GM19463 (cell line): ENCODE measurements around the gene ZXDA.
"Not testable (repeated sequence)": the region's sequence is repeated elsewhere in the genome, so short reads cannot be mapped to it uniquely, and the experiment has no call there.

Experiments
- ATAC-seq: cut with Tn5 transposase; IDR thresholded peaks from one replicate; pipeline ENCODE4 v1.9.1; 2021; ENCODE audit warnings: mild to moderate bottlenecking, moderate library complexity; ENCODE audit not compliant: unreplicated experiment

The ZXDA gene, protein sequence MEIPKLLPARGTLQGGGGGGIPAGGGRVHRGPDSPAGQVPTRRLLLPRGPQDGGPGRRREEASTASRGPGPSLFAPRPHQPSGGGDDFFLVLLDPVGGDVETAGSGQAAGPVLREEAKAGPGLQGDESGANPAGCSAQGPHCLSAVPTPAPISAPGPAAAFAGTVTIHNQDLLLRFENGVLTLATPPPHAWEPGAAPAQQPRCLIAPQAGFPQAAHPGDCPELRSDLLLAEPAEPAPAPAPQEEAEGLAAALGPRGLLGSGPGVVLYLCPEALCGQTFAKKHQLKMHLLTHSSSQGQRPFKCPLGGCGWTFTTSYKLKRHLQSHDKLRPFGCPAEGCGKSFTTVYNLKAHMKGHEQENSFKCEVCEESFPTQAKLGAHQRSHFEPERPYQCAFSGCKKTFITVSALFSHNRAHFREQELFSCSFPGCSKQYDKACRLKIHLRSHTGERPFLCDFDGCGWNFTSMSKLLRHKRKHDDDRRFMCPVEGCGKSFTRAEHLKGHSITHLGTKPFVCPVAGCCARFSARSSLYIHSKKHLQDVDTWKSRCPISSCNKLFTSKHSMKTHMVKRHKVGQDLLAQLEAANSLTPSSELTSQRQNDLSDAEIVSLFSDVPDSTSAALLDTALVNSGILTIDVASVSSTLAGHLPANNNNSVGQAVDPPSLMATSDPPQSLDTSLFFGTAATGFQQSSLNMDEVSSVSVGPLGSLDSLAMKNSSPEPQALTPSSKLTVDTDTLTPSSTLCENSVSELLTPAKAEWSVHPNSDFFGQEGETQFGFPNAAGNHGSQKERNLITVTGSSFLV

DNA sequence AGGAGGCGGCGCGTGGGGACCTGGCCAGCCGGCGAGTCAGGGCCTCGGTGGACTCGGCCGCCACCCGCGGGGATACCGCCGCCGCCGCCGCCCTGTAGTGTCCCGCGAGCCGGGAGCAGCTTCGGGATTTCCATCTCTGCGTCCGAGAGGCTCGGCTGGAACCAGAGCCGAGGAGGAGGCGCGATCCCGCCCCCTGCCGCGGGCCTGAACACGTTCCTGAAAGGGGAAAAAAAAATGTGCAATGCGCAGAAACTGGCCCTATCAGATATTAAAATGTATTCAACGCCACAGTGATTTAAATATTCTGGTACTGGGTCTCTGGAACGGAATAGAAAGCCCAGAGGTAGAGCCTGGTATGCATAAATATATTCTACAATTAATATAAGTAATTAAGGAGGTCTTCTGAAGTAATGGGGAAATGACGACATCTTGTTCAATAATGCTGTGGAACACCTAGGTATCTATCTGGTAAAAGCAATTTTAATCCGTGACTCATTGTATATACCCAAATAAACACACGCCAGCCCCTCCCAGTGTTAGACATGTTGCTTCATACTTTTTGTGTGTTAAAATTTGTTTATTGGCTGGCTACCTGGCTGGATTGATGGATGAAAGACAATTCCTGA is at the start of gene ZXDA:
TSS of gene ZXDA (minus strand) at position 172 of the 626 bp plus-strand sequence. CDS start at position 134, 38 bp downstream.
- ATAC-seq: peak; percentile 51

DNA sequence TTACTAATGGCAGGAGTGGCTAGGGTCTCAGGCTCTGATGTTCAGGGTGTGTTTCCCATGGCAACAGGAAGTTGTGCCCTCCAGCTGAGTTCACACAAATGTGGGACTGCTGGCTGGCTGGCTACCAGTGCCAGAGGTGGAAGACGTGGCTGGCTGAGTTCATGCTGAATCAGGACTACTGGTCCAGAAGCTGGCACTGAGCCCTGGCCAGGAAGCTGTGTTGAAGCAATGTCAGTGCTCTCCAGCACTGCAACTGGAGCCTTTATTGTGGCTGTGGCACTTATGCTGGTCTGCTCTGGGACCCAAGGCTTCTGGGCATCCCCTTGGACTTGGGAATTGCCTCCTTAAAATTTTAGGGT is 42.0 kb upstream of the ZXDA start:
- no peak for ATAC-seq

DNA sequence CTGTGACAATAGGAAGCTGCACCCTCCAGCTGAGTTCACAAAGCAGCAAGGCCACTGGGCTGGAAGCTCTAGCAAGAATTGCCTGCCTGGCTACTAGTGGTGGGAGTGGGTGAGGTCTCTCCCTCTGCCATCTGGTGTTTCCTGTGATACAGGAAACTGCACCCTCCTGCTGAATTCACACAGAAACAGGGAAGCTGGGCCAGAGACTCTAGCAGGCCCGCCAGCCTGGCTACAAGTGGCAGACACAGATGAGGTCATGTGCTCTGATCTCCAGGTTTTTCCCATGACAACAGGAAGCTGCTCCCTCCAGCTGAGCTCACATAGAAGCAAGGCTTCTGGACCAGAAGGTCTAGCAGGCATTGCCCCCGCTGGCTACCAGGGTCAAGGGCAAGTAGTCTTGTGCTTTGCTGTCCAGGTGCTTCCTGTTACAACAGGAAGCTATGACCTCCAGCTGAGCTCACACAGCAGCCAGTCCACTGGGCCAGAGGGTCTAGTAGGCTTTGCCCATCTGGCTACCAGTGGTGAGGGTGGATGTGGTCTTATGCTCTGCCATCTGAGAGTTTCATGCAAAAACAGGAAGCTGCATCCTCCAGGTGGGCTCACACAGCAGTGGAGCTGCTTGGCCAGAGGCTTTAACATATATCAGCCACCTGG is 41.5 kb upstream of the ZXDA start:
- peak; percentile 54 for ATAC-seq

DNA sequence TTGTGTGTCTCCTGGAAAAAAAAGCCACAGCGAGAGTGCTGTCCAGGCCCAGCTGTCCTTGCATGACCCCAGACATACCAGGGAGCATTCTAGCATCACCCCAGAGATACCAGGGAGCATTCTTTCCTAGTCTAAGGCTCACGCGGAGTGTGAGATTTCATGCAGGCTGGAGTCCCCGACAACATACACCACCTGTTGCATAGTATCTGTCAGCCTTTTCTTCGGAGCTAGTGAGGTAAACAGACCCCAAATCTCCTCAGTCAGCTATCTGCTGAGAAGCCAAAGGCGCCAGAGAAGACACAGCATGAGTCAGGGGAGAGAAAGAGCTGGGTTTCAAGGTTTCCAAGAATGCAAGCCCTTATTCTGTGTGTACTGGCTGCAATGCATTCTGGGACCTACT is 23.1 kb upstream of the ZXDA start:
- ATAC-seq: no peak

DNA sequence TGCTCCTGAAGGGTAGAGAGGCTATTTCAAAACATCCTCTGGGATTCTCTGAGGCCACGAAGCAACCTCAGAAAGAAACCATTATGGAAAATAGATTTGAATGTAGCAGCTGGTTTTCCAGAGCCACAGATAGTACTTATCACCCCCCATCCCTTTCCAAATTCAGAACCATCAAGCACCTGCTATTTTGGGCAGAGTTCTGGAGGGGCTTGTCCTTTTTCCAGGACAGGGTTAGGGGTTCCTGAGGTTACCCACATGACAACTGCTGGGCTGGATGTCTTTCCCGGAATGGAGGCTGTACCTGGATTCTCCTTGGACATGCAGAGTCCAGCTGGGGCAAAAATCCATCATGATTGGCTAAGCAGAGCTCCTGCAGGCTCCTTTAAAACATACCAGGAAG is 22.0 kb upstream of the ZXDA start:
- no peak for ATAC-seq

DNA sequence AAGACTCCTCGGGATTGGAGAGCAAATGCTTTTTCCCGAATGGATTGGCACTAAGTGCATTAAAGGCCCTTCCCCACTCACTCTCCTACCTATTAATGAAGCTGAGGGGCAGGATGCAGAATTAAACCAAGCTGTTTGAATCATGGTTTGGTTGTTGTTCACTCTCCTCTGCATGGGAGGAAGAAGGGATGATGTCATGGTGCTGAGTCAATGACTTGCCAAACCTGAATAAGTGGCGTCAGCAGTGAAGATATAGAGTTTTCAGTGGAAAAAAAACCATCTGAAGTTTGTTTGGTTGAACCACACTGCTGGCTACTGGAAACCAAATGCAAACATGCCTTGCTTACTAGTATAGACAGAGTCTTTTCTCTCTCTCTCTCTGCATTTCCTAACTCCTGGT is 19.8 kb upstream of the ZXDA start:
- no peak for ATAC-seq

DNA sequence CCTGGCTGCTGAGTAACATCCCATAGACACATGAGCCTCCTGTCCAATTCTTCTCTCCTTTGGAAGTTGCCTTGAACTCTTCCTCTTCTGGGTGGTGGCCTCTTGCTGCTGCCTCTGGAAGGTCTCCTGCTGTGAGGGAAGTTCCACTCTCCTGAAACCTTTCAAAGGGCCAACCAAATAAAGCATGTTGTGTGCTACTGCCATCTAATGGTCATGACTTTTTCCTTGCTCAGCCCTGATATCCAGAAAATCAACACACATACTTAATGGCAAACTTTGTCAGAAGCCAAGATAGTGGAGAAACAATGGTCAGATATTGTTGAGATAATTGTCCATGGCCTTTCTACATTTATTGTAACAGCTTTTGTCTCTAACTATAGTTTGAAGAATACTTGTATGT is 19.1 kb upstream of the ZXDA start:
- no peak for ATAC-seq

DNA sequence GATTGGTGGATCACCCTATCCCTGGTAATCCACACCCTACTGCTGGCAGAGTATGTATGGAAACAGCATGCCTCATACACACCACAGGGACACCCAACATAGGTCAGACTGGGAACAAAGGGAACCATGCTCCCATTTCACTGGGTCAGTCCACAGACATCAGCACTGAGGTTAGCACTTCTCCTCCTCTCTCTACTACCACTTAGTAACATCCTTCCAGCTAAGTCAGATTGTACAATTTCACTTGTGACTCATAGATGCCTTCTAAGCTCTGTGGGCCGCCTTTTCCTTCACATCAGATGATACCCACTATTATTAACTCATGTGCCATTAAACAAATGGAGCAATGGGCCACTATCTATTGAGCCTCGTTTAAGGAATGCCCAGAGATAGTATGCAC is 15.5 kb upstream of the ZXDA start:
- no peak for ATAC-seq

DNA sequence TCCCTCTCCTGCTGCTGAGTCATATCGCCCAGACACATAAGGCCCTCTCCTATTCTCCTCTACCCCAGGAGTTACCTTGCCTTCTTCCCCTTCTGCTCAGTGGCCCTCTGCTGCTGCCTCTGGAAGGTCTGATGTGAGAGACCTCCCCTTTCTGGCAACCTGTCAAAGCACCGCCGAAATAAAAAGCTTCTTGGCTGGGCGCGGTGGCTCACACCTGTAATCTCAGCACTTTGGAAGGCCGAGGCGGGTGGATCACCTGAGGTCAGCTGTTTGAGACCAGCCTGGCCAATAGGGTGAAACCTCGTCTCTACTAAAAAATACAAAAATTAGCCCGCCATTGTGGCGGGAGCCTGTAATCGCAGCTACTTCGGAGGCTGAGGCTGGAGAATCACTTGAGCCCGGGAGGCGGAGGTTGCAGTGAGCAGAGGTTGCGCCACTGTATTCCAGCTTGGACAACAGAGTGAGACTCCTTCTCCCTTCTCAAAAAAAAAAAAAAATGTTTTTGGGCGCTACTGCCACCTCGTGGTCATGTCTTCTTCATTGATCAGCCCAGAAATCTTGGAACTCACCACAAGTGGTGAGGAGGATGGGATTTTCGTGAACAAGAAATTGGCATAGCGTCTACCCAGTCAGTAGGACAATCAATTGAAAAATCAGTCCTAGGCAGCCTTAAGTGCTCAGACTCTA is 8.6 kb upstream of the ZXDA start:
- peak; percentile 53 for ATAC-seq

DNA sequence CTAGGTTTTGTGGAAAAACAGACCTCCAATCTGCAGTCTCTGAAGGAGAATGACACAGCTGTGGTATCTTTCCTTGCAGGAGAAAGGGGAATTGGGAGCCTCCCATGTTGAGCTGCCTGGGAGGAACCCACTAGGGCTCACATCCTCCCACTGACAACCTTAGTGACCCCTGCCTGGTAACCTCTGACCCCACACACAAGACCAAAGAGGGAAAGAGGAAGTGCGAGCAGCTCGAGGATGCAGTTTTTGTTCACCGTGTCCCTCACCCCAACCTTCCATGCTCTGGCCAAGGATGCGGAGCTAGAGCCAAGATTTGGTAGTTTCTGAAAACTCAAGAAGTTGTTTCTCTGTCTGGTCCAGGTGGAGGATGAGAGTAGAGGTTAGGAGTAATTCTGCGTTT is 5.4 kb upstream of the ZXDA start:
- ATAC-seq: no peak

DNA sequence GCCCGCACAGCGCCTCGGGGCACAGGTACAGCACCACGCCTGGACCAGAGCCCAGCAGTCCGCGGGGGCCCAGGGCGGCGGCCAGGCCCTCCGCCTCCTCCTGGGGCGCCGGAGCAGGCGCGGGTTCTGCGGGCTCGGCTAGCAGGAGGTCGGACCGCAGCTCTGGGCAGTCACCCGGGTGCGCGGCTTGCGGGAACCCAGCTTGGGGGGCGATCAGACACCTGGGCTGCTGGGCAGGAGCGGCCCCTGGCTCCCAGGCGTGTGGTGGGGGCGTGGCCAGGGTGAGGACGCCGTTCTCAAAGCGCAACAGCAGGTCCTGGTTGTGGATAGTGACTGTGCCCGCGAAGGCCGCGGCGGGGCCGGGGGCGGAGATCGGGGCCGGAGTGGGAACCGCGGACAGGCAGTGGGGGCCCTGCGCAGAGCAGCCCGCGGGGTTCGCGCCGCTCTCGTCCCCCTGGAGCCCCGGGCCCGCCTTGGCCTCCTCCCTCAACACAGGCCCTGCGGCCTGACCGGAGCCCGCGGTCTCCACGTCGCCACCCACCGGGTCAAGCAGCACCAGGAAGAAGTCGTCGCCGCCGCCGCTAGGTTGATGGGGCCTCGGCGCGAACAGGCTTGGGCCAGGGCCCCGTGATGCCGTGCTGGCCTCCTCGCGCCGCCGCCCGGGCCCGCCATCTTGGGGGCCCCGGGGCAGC is 517 bp downstream of the ZXDA start:
- ATAC-seq: peak; percentile 79

DNA sequence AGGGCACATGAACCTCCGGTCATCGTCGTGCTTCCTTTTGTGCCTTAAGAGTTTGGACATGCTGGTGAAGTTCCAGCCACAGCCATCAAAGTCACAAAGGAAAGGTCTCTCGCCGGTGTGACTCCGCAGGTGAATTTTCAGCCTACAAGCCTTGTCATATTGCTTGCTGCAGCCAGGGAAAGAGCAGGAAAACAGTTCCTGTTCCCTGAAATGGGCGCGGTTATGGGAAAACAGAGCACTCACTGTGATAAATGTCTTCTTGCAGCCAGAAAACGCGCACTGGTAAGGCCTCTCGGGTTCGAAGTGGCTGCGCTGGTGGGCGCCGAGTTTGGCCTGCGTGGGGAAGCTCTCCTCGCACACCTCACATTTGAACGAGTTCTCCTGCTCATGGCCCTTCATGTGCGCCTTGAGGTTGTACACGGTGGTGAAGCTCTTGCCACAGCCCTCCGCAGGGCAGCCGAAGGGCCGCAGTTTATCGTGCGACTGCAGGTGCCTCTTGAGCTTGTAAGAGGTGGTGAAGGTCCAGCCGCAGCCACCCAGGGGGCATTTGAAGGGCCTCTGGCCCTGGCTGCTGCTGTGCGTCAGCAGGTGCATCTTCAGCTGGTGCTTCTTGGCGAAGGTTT is 1.2 kb downstream of the ZXDA start:
- not testable (repeated sequence) for ATAC-seq

DNA sequence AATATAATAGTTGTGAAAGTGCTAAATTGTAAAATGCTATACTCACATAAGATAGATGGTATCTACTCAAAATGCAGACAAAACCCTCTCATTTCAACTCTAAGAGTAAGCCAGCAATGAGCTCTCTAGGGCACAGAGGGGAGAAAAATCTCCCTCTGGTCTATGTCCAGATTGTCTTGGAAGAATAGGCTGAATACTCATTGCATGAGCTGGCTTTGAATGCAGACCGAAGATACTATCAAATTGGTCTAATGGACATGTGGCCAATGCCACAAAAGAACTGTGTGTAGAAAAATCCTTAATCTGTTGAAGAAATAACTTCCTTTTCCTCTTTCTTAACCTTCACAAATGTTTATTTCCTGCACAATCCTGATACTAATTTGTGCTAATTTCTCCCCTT is 3.5 kb downstream of the ZXDA start:
- no peak for ATAC-seq

DNA sequence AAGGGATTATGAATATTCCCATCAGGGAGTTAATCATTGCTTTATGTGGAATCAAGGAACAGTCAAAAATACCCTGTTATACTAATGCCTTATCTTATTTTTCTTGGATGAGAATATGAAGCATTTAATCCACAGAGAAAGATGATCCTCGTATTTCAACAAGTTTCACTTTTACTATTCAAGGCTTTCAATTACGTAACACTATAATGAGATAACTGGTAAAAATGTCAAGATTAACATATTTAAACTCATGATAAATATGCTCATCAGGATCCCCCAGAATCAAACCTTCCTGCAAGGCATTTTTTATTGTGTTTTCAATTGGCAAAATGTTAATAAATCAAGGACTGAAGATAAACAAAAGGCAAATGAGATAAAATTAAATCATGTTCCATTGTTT is 5.1 kb downstream of the ZXDA start:
- no peak for ATAC-seq

DNA sequence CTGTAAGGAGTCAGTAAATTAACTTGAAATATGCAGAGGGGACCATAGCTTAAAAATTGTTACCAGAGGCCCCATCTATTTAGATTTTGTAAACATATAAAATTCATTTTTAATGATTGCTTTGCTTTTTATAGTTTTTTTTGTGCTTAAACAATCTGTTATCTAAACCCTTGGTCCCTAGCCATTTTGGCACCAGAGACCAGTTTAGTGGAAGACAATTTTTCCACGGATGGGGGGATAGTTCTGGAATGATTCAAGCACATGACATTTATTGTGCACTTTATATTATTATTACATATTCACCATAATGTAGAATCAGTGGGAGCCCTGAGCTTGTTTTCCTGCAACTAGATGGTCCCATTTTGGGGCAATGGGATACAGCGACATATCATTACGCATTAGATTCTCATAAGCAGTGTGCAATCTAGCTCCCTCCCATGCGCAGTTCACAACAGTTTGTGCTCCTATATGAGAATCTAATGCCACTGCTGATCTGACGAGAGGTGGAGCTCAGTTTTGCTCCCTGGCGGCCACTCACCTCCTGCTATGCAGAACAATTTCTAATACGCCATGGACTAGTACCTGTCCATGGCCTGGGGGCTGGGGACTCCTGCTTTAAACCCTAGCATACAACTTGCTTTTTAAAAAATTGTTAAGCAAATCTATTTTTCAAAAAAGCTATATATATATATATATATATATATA is 5.9 kb downstream of the ZXDA start:
- no peak for ATAC-seq

DNA sequence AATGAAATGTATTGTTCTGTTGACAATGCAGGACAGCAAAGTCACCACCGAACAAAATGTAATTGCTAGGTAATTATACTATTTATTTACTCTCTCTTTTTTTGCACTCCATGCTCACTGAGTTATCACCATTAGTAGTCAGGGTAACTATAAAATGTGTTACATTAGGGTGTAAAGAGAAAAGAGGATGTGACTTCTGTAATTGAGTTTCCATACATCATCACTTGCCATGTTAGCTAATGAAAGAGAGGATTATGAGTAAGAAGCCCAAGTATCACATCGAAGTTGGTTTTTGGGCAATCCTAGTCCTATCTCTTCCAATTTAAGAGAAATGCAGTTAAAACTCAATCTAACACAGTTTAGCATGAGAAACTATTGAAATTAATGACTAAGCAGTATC is 7.6 kb downstream of the ZXDA start:
- ATAC-seq: peak; percentile 46

DNA sequence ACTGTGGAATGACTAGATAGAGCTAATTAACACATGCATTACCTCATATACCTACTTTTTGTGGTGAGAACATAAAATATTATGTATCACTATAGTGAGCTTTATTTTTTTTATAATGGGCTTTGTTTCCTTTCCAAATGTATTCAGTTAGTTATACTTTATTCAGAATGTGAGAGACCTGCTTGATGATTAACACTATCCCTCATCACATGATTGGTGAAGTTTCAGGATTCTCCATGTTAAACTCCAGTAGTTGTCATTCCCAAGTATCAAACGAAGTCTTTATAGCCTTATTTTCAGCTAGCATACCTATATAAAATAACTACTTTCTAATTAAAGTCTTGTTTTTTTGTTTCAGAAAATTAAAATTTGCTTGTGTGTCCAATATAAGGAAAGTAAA is 8.8 kb downstream of the ZXDA start:
- no peak for ATAC-seq

DNA sequence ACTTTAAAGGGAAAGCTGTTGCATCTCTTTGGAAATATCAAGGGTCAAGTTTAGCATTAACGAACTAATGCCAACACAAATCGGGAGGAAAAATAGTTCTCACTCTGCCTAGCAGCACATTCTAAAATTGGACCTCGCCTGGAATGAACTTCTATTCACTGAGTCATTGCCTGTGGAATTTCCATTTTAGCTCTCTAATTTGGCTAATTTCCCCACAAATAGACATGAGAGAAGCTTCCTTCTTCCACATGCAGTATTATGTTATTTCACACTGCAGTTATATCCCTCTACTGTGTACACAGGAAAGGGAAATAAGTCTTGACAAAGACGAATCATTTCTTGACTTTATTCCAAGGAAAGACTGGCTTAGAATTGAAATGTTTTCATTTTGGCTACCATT is 9.3 kb downstream of the ZXDA start:
- ATAC-seq: no peak

DNA sequence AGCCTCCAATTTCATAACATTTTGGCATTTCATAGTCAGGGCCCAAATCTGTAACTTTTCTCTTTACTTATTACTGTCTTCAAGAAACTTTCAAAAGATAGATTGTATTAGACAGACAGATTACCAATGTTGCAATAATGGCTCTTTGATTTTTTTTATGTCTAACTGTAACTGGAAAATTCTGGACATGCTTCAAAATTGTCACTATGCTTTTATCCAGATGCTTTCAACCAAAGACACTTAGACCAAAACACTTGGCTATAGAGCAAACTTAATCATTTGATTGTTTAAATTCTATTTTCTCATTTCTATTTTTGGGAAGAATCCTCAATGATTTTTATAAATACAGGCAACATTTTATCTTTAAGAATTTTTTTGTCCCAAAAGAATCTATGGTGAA is 10.4 kb downstream of the ZXDA start:
- ATAC-seq: no peak
